H1 (cell line): ENCODE measurements around the gene IL18RAP. TPM values are rescaled to one million over a fixed set of nuclear protein-coding genes. Genes with fewer than 3 reads are reported as not detected.

Source experiments
- CBX8 ChIP-seq: fragments of 300-800, 300-1000 bp; sonication (generic); IDR thresholded peaks from 2 replicates; pipeline ENCODE4 v1.7.1; 2016; ENCODE audit warnings: low read depth, low read length, borderline replicate concordance
- HDAC2 ChIP-seq, 2 experiments: fragments of 300-600 bp in 1 of 2; sonication (generic) in 1 of 2; IDR thresholded peaks; 2 replicates each; pipeline ENCODE4 v1.6.1; 2011 to 2012; ENCODE audit warnings: low read depth in 2 of 2, low read length in 2 of 2, mild to moderate bottlenecking in 2 of 2, moderate library complexity in 2 of 2, borderline replicate concordance in 1 of 2, inconsistent platforms in 1 of 2
- POU5F1 ChIP-seq: IDR thresholded peaks from 2 replicates; pipeline ENCODE4 v1.6.1; 2011; ENCODE audit warnings: low read depth, mild to moderate bottlenecking, low read length, moderate library complexity
- polyA plus RNA-seq, 7 experiments: library from polyadenylated mRNA; depleted of rRNA in 3 of 7; stranded (reverse) in 5 of 7; unstranded in 2 of 7; fragments of >200 nt in 5 of 7; fragments of 200-250 nt in 2 of 7; gene quantifications; 1 replicate in 5 of 7; 2 replicates in 1 of 7; 4 replicates in 1 of 7; pipeline versions ENCODE4 v1.2.1 to v1.2.3, GENCODE V29; 2011 to 2013; ENCODE audit warnings: missing spikeins in 2 of 7, mixed read lengths in 2 of 7
- total RNA-seq: library from RNA; stranded (reverse); fragmentation: NEBNext Ultra II Directional; extraction: Animal tissue kit (Norgen Biotek cat#: 25700); gene quantifications from 2 replicates; pipeline ENCODE4 v1.2.1, GENCODE V29; 2021
- TF ChIP-seq, protein P1 (sequence below), 3 experiments: IDR thresholded peaks; 1 replicate in 2 of 3; 2 replicates in 1 of 3; pipeline versions ENCODE4 v1.5.1 to v1.6.1; 2011; ENCODE audit warnings: low read length in 3 of 3, mild to moderate bottlenecking in 3 of 3, inconsistent platforms in 2 of 3, low read depth in 1 of 3, moderate library complexity in 1 of 3; ENCODE audit not compliant: insufficient read depth in 1 of 3; ENCODE audit errors: control extremely low read depth in 1 of 3

The IL18RAP gene
- total and polyA plus RNA-seq, 2 of the 8 experiments (the other 6 are each of a cell fraction or from before 2014, with no cell fraction given): not detected

DNA sequence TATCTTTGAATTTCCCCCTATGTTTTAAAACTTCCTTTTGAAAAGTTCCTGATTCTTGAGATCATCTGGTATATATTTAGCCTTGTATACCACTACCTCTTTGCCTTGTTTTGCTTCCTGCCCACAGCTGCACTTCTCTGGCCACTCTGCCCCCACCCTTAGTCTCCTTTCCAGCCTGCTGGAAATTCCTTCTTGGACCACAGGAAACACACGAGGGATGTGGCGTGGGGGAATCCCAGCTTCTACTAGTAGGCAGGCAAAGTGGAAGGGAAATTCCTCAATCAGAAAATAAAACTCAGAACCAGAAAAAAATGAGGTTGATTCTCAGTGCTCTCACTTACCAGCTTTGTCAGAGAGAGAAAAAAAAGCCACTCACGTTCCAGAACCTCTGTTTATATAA lies 13.4 kb downstream of the IL18RAP start (continued):
- no peak for TF ChIP-seq POU5F1
- TF ChIP-seq, protein P1, sequence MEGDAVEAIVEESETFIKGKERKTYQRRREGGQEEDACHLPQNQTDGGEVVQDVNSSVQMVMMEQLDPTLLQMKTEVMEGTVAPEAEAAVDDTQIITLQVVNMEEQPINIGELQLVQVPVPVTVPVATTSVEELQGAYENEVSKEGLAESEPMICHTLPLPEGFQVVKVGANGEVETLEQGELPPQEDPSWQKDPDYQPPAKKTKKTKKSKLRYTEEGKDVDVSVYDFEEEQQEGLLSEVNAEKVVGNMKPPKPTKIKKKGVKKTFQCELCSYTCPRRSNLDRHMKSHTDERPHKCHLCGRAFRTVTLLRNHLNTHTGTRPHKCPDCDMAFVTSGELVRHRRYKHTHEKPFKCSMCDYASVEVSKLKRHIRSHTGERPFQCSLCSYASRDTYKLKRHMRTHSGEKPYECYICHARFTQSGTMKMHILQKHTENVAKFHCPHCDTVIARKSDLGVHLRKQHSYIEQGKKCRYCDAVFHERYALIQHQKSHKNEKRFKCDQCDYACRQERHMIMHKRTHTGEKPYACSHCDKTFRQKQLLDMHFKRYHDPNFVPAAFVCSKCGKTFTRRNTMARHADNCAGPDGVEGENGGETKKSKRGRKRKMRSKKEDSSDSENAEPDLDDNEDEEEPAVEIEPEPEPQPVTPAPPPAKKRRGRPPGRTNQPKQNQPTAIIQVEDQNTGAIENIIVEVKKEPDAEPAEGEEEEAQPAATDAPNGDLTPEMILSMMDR (IDR thresholded peaks at IDR 0.05; ENCODE audit: control extremely low read depth in 1 of 3, insufficient read depth in 1 of 3, low read depth in 1 of 3, low read length in 3 of 3): no peak
- TF ChIP-seq HDAC2 (IDR thresholded peaks at IDR 0.05; ENCODE audit: borderline replicate concordance in 1 of 2, low read depth in 2 of 2, low read length in 2 of 2): no peak
- no peak for TF ChIP-seq CBX8
